Epidermal melanocyte (primary cell): ENCODE results near the gene OXA1L.
"Not testable (repeated sequence)": the region's sequence is repeated elsewhere in the genome, so short reads cannot be mapped to it uniquely, and the experiment has no call there.

Experiments used
- DNase-seq: peaks from one replicate; pipeline ENCODE4 v3.0.0; 2011; ENCODE audit warnings: low spot score; ENCODE audit not compliant: insufficient read length

OXA1L gene

GRCh38 chr14:22798528-22798927 lies 32.0 kb downstream of the OXA1L start:
- no peak for DNase-seq

DNA sequence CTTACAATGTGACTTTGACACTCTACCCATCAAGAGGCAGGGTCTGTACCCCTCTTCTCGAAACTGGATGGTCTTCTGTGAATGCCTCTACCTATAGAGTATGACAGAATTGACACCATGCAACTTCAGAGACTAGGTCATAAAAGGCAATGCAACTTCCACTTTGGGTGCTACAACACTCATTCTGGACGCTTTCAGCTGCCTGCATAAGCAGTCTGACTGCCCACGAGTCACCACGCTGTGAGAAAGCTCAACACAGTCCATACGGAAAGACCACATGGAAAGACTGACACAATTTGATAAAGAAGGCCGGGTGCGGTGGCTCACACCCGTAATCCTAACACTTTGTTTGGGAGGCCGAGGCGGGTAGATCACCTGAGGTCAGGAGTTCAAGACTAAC lies 33.9 kb downstream of the OXA1L start:
- DNase-seq: no peak

GRCh38 chr14:22801716-22802115 lies 35.2 kb downstream of the OXA1L start:
- DNase-seq: no peak

DNA sequence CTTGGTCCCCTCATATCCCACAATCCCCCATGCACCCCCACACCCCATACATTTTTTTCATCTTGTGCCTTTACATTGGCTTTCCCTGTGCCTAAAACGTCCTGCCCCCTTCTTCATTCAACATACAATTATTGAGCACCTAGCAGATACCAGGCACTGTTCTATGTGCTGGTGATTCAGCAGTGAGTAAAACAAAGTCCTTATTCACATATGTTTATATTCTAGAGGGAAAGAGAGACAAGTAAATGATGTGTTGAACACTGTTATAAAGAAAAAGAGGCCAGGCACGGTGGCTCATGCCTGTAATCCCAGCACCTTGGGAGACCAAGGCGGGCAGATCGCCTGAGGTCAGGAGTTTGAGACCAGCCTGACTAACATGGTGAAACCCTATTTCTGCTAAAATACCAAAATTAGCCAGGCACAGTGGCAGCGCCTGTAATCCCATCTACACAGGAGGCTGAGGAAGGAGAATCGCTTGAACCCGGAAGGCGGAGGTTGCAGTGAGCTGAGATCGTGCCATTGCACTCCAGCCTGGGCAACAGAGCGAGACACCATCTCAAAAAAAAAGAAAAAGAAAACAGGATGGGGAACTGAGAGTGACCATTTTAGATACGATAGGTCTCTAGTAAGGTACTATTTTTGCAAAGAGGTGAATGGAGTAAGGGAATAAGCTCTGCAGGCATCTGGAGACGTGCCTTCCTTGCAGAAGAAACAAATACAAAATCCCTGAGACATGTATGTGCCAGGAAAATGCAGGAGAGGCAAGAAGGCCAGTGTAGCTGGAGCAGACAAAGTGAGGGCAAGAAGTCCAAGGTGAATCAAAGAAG lies 36.6 kb downstream of the OXA1L start:
- DNase-seq: no peak

DNA sequence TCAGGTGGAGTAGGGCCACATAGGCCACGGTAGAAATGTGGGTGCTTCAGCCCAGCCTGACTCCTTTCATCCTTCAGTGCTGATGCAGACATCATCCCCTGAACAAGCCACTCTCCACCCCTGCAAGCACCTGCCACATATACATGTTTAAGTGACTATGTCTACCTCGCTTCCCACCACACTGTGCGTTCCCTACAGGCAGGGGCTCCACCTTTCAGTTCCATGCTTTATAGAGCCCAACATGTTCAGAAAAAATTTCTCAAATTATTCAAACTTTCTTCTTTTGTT lies 37.1 kb downstream of the OXA1L start:
- DNase-seq: no peak

- DNase-seq: not testable (repeated sequence)
These were observed 38.7 kb downstream of the OXA1L start for GRCh38 chr14:22805235-22805634.

DNA sequence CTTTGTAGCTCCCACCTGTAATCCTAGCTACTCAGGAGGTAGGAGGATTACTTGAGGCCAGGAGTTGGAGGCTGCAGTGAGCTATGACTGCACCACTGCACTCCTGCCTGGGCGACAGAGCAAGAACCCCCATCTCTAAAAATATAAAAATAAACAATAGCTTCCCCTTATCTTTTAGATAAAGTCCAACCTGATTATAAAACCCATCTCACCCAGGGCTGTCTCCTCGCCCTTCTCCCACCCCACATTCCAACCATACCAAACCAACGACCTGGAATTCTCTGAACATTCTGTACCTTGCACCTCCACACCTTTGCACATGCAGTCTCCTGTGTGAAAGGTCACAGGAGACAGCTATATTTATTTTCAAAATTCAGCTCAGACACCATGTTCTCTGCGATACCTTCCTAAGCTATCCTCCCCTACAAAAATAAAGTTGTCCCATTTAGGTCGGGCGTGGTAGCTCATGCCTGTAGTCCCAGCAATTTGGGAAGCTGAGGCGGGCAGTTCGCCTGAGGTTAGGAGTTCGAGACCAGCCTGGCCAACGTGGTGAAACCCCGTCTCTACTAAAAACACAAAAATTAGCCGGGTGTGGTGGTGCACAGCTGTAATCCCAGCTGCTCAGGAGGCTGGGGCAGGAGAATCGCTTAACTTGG lies 41.1 kb downstream of the OXA1L start:
- no peak for DNase-seq

DNA sequence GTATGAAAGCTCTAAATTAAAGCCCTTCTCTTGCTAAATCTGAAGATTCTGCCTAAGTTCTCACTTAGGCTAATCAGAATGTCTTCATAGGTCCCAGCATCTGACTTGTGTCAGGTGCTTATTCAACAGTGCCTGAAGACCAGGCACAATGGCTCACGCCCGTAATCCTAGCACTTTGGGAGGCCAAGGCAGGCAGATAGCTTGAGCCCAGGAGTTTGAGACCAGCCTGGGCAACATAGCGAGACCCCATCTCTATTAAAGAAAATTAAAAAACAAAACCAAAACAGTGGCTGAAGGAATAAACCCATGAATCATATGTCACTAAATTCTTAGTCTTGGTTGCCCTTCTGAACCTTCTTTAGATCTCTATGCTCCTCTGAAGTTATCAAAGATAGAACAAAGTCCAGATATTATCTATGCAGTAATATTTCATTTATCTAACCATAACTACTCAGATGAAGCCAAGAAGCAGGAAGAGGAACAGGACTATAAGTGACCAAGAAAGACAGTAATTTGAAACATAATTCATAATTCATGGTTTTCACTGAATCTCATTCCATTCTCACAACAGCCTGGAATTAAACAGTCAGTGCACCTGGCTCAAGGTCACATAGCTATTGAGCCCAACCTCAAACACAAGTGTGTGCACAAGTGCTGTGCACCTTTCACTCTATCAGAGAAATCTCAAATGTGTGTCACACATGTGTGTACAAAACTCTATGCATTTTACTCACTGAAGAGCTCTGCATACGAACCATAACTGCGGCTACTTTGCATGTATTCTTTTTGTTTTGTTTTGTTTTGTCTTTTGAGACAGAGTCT lies 42.1 kb downstream of the OXA1L start:
- no peak for DNase-seq

DNA sequence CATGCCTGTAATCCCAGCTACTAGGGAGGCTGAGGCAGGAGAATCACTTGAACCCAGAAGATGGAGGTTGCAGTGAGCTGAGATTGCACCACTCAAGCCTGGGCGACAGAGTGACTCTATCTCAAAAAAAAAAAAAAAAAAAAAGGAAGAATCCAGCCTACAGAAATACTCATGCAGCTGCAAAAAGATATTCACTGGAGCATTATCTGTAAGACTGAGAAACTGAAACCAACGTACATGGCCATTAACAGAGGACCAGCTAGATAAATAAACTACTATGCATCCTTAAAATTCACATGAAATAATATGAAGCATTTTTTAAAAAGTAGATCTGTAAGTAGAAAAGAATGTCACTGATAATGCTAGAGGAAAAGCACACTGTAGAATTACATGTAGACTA lies 45.2 kb downstream of the OXA1L start:
- no peak for DNase-seq

- DNase-seq: no peak
These were observed 46.3 kb downstream of the OXA1L start for GRCh38 chr14:22812744-22813143.

DNA sequence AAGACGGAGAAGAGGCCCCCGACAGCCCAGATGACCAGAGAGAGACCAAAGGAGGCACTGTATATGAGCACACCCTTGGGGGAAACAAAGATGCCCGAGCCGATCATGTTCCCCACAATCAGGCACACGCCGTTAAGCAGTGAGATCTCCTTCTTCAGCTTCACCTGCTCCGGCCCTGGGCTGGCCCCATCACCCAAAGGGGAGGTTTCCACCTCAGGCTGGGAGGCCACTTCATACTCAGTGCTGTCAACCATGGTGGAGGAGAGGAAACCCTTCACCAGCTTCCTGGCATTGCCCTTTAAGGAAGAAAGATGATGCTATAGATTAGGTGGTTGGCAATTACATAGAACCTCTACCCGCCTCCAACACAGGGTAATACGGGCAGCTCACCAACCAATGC lies 46.7 kb downstream of the OXA1L start:
- no peak for DNase-seq

- DNase-seq: no peak
These were observed 47.9 kb downstream of the OXA1L start for GRCh38 chr14:22814373-22814772.

- DNase-seq: no peak
These were observed 48.6 kb downstream of the OXA1L start, which contains the start of gene SLC7A7 for GRCh38 chr14:22814941-22815713. Gene SLC7A7 (minus strand): TSS chr14:22815435. CDS start chr14:22813398, 2,037 bp downstream.

DNA sequence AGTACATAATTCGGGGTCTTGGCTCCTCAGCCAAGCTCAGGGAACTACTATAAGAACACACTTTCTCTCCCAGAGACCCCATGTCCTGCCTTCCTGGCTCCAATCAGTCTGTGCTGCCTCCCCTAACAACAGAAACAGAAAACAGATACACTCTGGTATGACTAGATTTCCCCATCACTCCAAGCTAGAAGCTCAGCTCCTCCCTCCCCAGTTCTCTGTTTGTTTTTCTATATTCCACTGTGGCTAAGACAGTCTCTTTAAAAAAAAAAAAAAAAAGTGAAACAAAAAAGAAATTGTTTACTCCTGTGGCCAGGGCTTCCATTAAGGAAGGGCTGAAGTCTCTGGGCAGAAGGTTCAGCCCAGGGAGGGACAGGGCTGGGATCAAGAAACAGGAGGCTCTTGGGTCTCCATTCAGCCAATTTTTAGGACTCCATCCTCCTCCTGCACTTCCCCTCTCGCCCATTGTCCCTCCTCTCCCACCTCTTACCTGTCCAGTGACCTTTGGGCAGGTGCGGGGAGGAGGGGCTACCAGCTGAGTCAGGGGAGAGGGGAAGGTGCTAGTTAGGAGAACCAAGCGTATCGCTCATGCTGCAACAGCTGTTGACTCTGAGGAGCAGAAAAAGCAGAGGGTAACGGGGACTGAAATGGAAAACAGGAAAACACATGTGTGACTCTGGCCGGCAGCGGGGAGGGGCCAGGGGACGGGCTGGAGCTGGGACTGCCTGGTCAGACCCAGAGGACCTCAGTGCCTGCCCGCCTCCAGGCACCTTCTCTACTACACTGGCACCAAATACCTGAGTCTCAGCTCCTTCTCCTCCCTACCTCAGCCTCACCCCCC lies 52.9 kb downstream of the OXA1L start:
- peak; percentile 50 for DNase-seq

DNA sequence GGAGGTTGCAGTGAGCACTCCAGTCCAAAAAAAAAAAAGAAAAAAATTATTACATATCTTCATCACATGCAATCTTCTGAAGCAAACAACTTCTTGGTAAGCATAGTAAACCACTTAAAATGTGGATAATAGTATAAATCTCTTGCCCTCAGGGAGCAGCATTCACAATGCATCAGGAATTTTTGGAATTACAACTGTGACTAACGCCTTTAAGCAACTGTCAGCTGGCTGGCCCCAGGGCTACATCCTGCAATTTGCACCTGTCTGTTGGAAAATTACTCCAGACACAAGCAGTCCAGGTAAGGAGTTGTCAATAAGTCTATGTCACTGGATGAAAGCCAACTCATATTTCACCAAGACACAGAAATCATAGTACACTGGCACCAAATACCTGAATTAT lies 54.2 kb downstream of the OXA1L start:
- no peak for DNase-seq

DNA sequence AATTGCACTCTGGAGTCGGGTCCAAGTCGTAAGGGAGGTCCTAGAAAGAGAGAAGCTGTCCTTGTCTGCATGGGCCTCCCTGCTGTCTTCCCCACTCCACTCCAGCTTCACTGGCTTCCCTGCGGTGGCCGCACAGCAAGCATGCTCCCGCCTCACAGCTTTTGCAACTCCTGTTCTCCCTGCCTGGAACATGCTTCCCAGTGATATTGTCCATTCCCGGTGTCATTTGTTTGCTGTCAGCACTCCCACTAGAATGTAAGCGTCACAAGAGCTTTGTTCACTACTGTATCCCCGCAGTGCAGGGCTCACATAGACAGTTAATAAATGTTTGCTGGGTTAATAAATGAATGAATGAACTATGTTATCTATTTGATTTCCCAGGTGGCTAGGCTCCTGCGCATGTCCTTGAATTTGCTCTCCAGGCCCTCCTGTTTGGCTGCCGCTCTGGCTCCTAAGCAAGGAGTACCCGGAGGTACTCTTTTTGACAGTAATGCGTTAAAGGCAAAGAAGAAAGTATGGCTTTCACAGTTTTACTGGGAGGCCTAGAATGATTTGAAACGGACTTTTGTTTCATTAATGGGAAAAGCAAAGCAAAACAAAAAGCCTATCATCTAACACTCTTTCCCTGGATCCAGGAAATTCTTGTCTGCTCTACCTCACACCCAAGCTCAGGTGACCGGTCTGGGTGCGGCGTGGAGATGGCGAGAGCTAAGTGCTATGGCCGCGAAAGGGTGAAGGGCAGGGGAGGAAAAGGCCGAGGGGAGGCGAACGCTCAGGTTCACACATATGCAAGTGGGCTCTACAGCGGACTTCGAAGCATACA lies 54.9 kb downstream of the OXA1L start:
- DNase-seq: no peak

GRCh38 chr14:22822016-22822570 lies 55.6 kb downstream of the OXA1L start:
- no peak for DNase-seq
